Measurements from ENCODE around the gene TSPAN31. TPM values are rescaled to one million over a fixed set of nuclear protein-coding genes. Genes with fewer than 3 reads are reported as not detected.

The TSPAN31 gene
- total and polyA plus RNA-seq, 2 of the 8 experiments (the other 6 are each of a cell fraction or from before 2014, with no cell fraction given): 15.8 to 31.4 TPM

DNA sequence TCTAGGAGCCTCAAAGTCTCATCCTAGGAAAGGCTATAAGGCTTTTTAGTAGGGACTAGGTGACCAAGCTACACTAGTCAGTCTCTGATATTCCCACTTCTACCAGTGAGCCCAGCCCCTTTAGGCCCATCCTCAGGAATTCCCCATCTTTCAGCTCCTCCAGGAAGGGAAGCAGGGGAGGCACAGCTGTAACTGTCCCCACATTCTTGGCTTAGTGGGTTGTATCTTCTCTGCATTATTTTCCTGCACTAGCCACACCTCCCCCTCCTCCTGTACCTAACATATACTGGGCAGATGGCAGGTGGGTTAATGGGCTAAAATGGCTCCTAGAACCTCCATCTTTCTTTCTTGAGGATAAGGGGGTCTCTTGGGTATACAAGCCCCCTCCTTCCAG, 22.5 kb downstream of the TSPAN31 start:
- no peak overlapping the region for H2AFZ ChIP-seq (ENCODE audit: low read length)
- H3K4ac ChIP-seq (replicated peaks; ENCODE audit: insufficient read length, low read depth, low read length): no peak overlapping the region
- H3K56ac ChIP-seq (replicated peaks; ENCODE audit: insufficient read length, low read depth, low read length): no peak overlapping the region
- no peak overlapping the region for H4K5ac ChIP-seq (ENCODE audit: insufficient read length, low read depth, low read length)
- no peak overlapping the region for H3K23ac ChIP-seq (ENCODE audit: insufficient read length)
- H2BK15ac ChIP-seq (ENCODE audit: low read length): no peak overlapping the region
- H3K79me2 ChIP-seq (ENCODE audit: control insufficient read depth in 1 of 2, insufficient read depth in 2 of 2, low read length in 2 of 2): 0 out of 4 replicates have a peak, but pooled peaks cover 0 to 7% of the 10 kb centered on the region in 2 experiments
- no peaks in the 10 kb centered on the region for H3K9me3 ChIP-seq (ENCODE audit: insufficient read depth in 2 of 2, low read depth in 1 of 2, low read length in 1 of 2)
- H4K8ac ChIP-seq (ENCODE audit: extremely low read depth, insufficient read depth, low read length): no peak overlapping the region
- no peak overlapping the region for H2BK120ac ChIP-seq (replicated peaks; ENCODE audit: low read depth, low read length)
- H3K23me2 ChIP-seq (ENCODE audit: low read depth, low read length): peaks cover 28% of the 10 kb centered on the region
- CTCF ChIA-PET (ENCODE audit: partially characterized antibody): interaction anchor here (0.6 to 3.9 kb wide), 13 partner anchors 8 to 1703 kb away, joined by 3 to 40 read pairs (median 5); partner anchors contain the start of gene TSFM
- 0 out of 2 replicates have a peak overlapping the region, but pooled peaks have one; percentile 24 for H2BK5ac ChIP-seq (ENCODE audit: low read depth, low read length)
- no peak overlapping the region for H2BK12ac ChIP-seq (ENCODE audit: low read depth, low read length)
- peaks cover 11 to 17% (median 14%) of the 10 kb centered on the region in 4 experiments; a peak in 7 of 8 replicates for H3K36me3 ChIP-seq (ENCODE audit: control insufficient read depth in 2 of 4, insufficient read depth in 4 of 4, low read length in 3 of 4)
- peaks cover 22 to 39% (median 37%) of the 10 kb centered on the region in 4 experiments for H3K27me3 ChIP-seq (replicated peaks in 1 of 4; ENCODE audit: control insufficient read depth in 3 of 4, extremely low read depth in 1 of 4, insufficient read depth in 3 of 4, low read length in 3 of 4)
- no peak overlapping the region for H3K14ac ChIP-seq (ENCODE audit: insufficient read length)
- POLR2A ChIA-PET (ENCODE audit: partially characterized antibody): interaction anchor here (0.6 to 5.3 kb wide), 15 partner anchors 8 to 78 kb away, joined by 3 to 35 read pairs (median 4); partner anchors contain the start of genes CDK4, TSFM and TSPAN31
- H3K27ac ChIP-seq (ENCODE audit: low read depth, low read length): no peak overlapping the region
- no peak overlapping the region for H2AK5ac ChIP-seq (ENCODE audit: low read depth, low read length)
- H2BK20ac ChIP-seq (ENCODE audit: low read length): 0 out of 2 replicates have a peak overlapping the region, but pooled peaks have one; percentile 61
- no peak overlapping the region for H3K9ac ChIP-seq (replicated peaks in 1 of 4; ENCODE audit: extremely low read depth in 1 of 4, low read depth in 3 of 4, low read length in 3 of 4)
- H3K4me1 ChIP-seq (replicated peaks in 1 of 4; ENCODE audit: control insufficient read depth in 3 of 4, insufficient read depth in 4 of 4, low read length in 3 of 4): peaks cover 13 to 25% (median 20%) of the 10 kb centered on the region in 4 experiments
- FAIRE-seq (no peak), DNase-seq (ENCODE audit: low read depth in 1 of 2, low spot score in 2 of 2) (no peak)
- peak overlapping the region; percentile 87 to 96 for H3K4me2 ChIP-seq (ENCODE audit: insufficient read depth in 1 of 2, low read depth in 2 of 2, low read length in 2 of 2)
- no peak overlapping the region for H4K91ac ChIP-seq (replicated peaks; ENCODE audit: insufficient read length, low read length)
- H3K4me3 ChIP-seq (ENCODE audit: extremely low read depth in 1 of 4, insufficient read depth in 2 of 4, low read depth in 3 of 4, low read length in 4 of 4): peak overlapping the region in 3 of 4 experiments; percentile 39 to 66 (median 65); a peak in 5 of 8 replicates
- TF ChIP-seq JUN (IDR thresholded peaks at IDR 0.05; ENCODE audit: low read depth, low read length) (no peak), TEAD4 (IDR thresholded peaks at IDR 0.05; ENCODE audit: low read depth, low read length) (peak; percentile 69), POLR2A (IDR thresholded peaks at IDR 0.05; ENCODE audit: control extremely low read depth in 1 of 2, low read depth in 2 of 2, low read length in 2 of 2) (peak in 1 of 2 experiments; percentile 5; a peak in 1 of 3 replicates), SP1 (IDR thresholded peaks at IDR 0.05; ENCODE audit: low read depth, low read length) (peak; percentile 3; the same call in 1 of the 2 replicates)
- peaks cover 0 to 4% of the 10 kb centered on the region in 2 experiments for H4K20me1 ChIP-seq (replicated peaks in 1 of 2; ENCODE audit: control insufficient read depth in 1 of 2, insufficient read depth in 2 of 2, low read length in 2 of 2)
- no peaks in the 10 kb centered on the region; the same call in 1 of the 2 replicates for H3K79me1 ChIP-seq (ENCODE audit: low read depth, low read length)
- no peak overlapping the region for H3K18ac ChIP-seq (ENCODE audit: extremely low read depth, low read length)

Data from H1 (cell line).